ENCODE measurements around the gene NEU1.
"Not testable (repeated sequence)": the region's sequence is repeated elsewhere in the genome, so short reads cannot be mapped to it uniquely, and the experiment has no call there.

Gene NEU1

GRCh38 chr6:31831350-31832215, 31.0 kb downstream of the NEU1 start:
- no peaks in the 10 kb centered on the region for H3K27me3 ChIP-seq (ENCODE audit: control insufficient read depth in 2 of 2, insufficient read depth in 2 of 2, low read length in 2 of 2)
- H3K9me3 ChIP-seq (ENCODE audit: control insufficient read depth in 2 of 2, low read length in 2 of 2), result no peaks in the 10 kb centered on the region
- peaks cover 0 to 3% of the 10 kb centered on the region in 2 donors for H3K36me3 ChIP-seq (ENCODE audit: control insufficient read depth in 2 of 2, insufficient read depth in 2 of 2, low read length in 2 of 2)
- peak overlapping the region; percentile 77 to 83 for H3K4me3 ChIP-seq (ENCODE audit: low read length in 2 of 2)
- peak overlapping the region; percentile 79 to 92 for H3K27ac ChIP-seq (ENCODE audit: low read depth in 2 of 2, low read length in 2 of 2)
- H3K4me1 ChIP-seq (ENCODE audit: control insufficient read depth in 2 of 2, insufficient read depth in 2 of 2, low read length in 2 of 2), result peaks cover 32 to 40% of the 10 kb centered on the region in 2 donors
- H3K9ac ChIP-seq (ENCODE audit: low read depth in 1 of 2, low read length in 2 of 2), result peak overlapping the region; percentile 43 to 89

- Histone ChIP-seq H3K4me1 (ENCODE audit: control insufficient read depth in 2 of 2, insufficient read depth in 2 of 2, low read length in 2 of 2) (peaks cover 30 to 38% of the 10 kb centered on the region in 2 donors), H3K9me3 (ENCODE audit: control insufficient read depth in 2 of 2, low read length in 2 of 2) (no peaks in the 10 kb centered on the region), H3K36me3 (ENCODE audit: control insufficient read depth in 2 of 2, insufficient read depth in 2 of 2, low read length in 2 of 2) (no peaks in the 10 kb centered on the region), H3K4me3 (ENCODE audit: low read length in 2 of 2) (peak overlapping the region; percentile 77 to 83), H3K27ac (ENCODE audit: low read depth in 2 of 2, low read length in 2 of 2) (peak overlapping the region; percentile 79 to 92), H3K9ac (ENCODE audit: low read depth in 1 of 2, low read length in 2 of 2) (peak overlapping the region; percentile 43 to 89), H3K27me3 (ENCODE audit: control insufficient read depth in 2 of 2, insufficient read depth in 2 of 2, low read length in 2 of 2) (no peaks in the 10 kb centered on the region)
These were observed 31.7 kb downstream of the NEU1 start for GRCh38 chr6:31830886-31831335.

- H3K27me3 ChIP-seq (ENCODE audit: control insufficient read depth in 2 of 2, insufficient read depth in 2 of 2, low read length in 2 of 2), result no peaks in the 10 kb centered on the region
- peaks cover 34 to 37% of the 10 kb centered on the region in 2 donors for H3K4me1 ChIP-seq (ENCODE audit: control insufficient read depth in 2 of 2, insufficient read depth in 2 of 2, low read length in 2 of 2)
- H3K27ac ChIP-seq (ENCODE audit: low read depth in 2 of 2, low read length in 2 of 2), result peak overlapping the region; percentile 79 to 92
These were observed 32.9 kb downstream of the NEU1 start for GRCh38 chr6:31829633-31830283.

GRCh38 chr6:31827286-31828079, 35.1 kb downstream of the NEU1 start, which contains the start of gene HSPA1B:
Gene HSPA1B (plus strand): TSS chr6:31827738. CDS start chr6:31827951, 213 bp downstream.
- H3K4me3 ChIP-seq (ENCODE audit: low read length in 2 of 2), result peak within 1 kb of the TSS; percentile 86 to 96
- no peaks in the 10 kb centered on the region for H3K27me3 ChIP-seq (ENCODE audit: control insufficient read depth in 2 of 2, insufficient read depth in 2 of 2, low read length in 2 of 2)
- H3K4me1 ChIP-seq (ENCODE audit: control insufficient read depth in 2 of 2, insufficient read depth in 2 of 2, low read length in 2 of 2), result peaks cover 31 to 39% of the 10 kb centered on the region in 2 donors

More at GRCh38 chr6:31829633-31830283, 32.9 kb downstream of the NEU1 start:
- Histone ChIP-seq H3K9me3 (ENCODE audit: control insufficient read depth in 2 of 2, low read length in 2 of 2) (no peaks in the 10 kb centered on the region), H3K36me3 (ENCODE audit: control insufficient read depth in 2 of 2, insufficient read depth in 2 of 2, low read length in 2 of 2) (no peaks in the 10 kb centered on the region), H3K4me3 (ENCODE audit: low read length in 2 of 2) (peak overlapping the region; percentile 77 to 83), H3K9ac (ENCODE audit: low read depth in 1 of 2, low read length in 2 of 2) (peak overlapping the region; percentile 64 to 89)

GRCh38 chr6:31826793-31827285, 35.8 kb downstream of the NEU1 start:
- Histone ChIP-seq H3K27me3 (ENCODE audit: control insufficient read depth in 2 of 2, insufficient read depth in 2 of 2, low read length in 2 of 2) (no peaks in the 10 kb centered on the region), H3K36me3 (ENCODE audit: control insufficient read depth in 2 of 2, insufficient read depth in 2 of 2, low read length in 2 of 2) (no peaks in the 10 kb centered on the region), H3K9me3 (ENCODE audit: control insufficient read depth in 2 of 2, low read length in 2 of 2) (no peaks in the 10 kb centered on the region), H3K27ac (ENCODE audit: low read depth in 2 of 2, low read length in 2 of 2) (peak overlapping the region; percentile 99), H3K4me1 (ENCODE audit: control insufficient read depth in 2 of 2, insufficient read depth in 2 of 2, low read length in 2 of 2) (peaks cover 34 to 38% of the 10 kb centered on the region in 2 donors), H3K4me3 (ENCODE audit: low read length in 2 of 2) (peak overlapping the region; percentile 86 to 96), H3K9ac (ENCODE audit: low read depth in 1 of 2, low read length in 2 of 2) (peak overlapping the region; percentile 94 to 96)

More at GRCh38 chr6:31827286-31828079, 35.1 kb downstream of the NEU1 start, which contains the start of gene HSPA1B:
- no peaks in the 10 kb centered on the region for H3K36me3 ChIP-seq (ENCODE audit: control insufficient read depth in 2 of 2, insufficient read depth in 2 of 2, low read length in 2 of 2)
- peak within 1 kb of the TSS; percentile 99 for H3K27ac ChIP-seq (ENCODE audit: low read depth in 2 of 2, low read length in 2 of 2)
- peak within 1 kb of the TSS; percentile 94 to 96 for H3K9ac ChIP-seq (ENCODE audit: low read depth in 1 of 2, low read length in 2 of 2)
- H3K9me3 ChIP-seq (ENCODE audit: control insufficient read depth in 2 of 2, low read length in 2 of 2), result no peaks in the 10 kb centered on the region

GRCh38 chr6:31825553-31825952, 37.1 kb downstream of the NEU1 start:
- H3K9ac ChIP-seq (ENCODE audit: low read depth in 1 of 2, low read length in 2 of 2), result peak overlapping the region in 1 of 2 donors; percentile 96
- no peaks in the 10 kb centered on the region for H3K36me3 ChIP-seq (ENCODE audit: control insufficient read depth in 2 of 2, insufficient read depth in 2 of 2, low read length in 2 of 2)
- H3K27ac ChIP-seq (ENCODE audit: low read depth in 2 of 2, low read length in 2 of 2), result peak overlapping the region; percentile 99
- no peaks in the 10 kb centered on the region for H3K27me3 ChIP-seq (ENCODE audit: control insufficient read depth in 2 of 2, insufficient read depth in 2 of 2, low read length in 2 of 2)
- H3K9me3 ChIP-seq (ENCODE audit: control insufficient read depth in 2 of 2, low read length in 2 of 2), result no peaks in the 10 kb centered on the region
- peaks cover 31 to 34% of the 10 kb centered on the region in 2 donors for H3K4me1 ChIP-seq (ENCODE audit: control insufficient read depth in 2 of 2, insufficient read depth in 2 of 2, low read length in 2 of 2)
- no peak overlapping the region for H3K4me3 ChIP-seq (ENCODE audit: low read length in 2 of 2)

- H3K27me3 ChIP-seq (ENCODE audit: control insufficient read depth in 2 of 2, insufficient read depth in 2 of 2, low read length in 2 of 2); H3K9ac ChIP-seq (ENCODE audit: low read depth in 1 of 2, low read length in 2 of 2); H3K9me3 ChIP-seq (ENCODE audit: control insufficient read depth in 2 of 2, low read length in 2 of 2); H3K4me3 ChIP-seq (ENCODE audit: low read length in 2 of 2); H3K36me3 ChIP-seq (ENCODE audit: control insufficient read depth in 2 of 2, insufficient read depth in 2 of 2, low read length in 2 of 2): not testable (repeated sequence)
- H3K4me1 ChIP-seq (ENCODE audit: control insufficient read depth in 2 of 2, insufficient read depth in 2 of 2, low read length in 2 of 2), result peaks cover 44% of the 10 kb centered on the region in 2 donors
- H3K27ac ChIP-seq (ENCODE audit: low read depth in 2 of 2, low read length in 2 of 2), result peak overlapping the region in 1 of 2 donors; percentile 23
These were observed 38.9 kb downstream of the NEU1 start for GRCh38 chr6:31823592-31824196.

GRCh38 chr6:31822036-31822821, 40.4 kb downstream of the NEU1 start:
- peak overlapping the region; percentile 98 for H3K27ac ChIP-seq (ENCODE audit: low read depth in 2 of 2, low read length in 2 of 2)
- no peaks in the 10 kb centered on the region for H3K27me3 ChIP-seq (ENCODE audit: control insufficient read depth in 2 of 2, insufficient read depth in 2 of 2, low read length in 2 of 2)
- peak overlapping the region; percentile 88 to 89 for H3K9ac ChIP-seq (ENCODE audit: low read depth in 1 of 2, low read length in 2 of 2)
- H3K4me1 ChIP-seq (ENCODE audit: control insufficient read depth in 2 of 2, insufficient read depth in 2 of 2, low read length in 2 of 2), result peaks cover 49 to 55% of the 10 kb centered on the region in 2 donors
- H3K9me3 ChIP-seq (ENCODE audit: control insufficient read depth in 2 of 2, low read length in 2 of 2), result no peaks in the 10 kb centered on the region
- H3K4me3 ChIP-seq (ENCODE audit: low read length in 2 of 2), result peak overlapping the region; percentile 59 to 87
- no peaks in the 10 kb centered on the region for H3K36me3 ChIP-seq (ENCODE audit: control insufficient read depth in 2 of 2, insufficient read depth in 2 of 2, low read length in 2 of 2)

All from mucosa of rectum (tissue), 2 donors.